Fibroblast of mammary gland (primary cell): ENCODE measurements around the gene EXOC6.

ENCODE experiments used
- DNase-seq: peaks from one replicate; pipeline ENCODE4 v3.0.0-alpha.2; 2010; ENCODE audit warnings: low read depth
- H3K4me3 ChIP-seq: 2 replicates; pipeline ENCODE4 v1.5.1; 2011; ENCODE audit warnings: low read depth, mild to moderate bottlenecking, low read length, moderate library complexity; ENCODE audit not compliant: control insufficient read depth
- CTCF ChIP-seq: conservative IDR thresholded peaks from 2 replicates; pipeline ENCODE4 v1.5.1; 2011; ENCODE audit warnings: low read depth, low read length, inconsistent platforms; ENCODE audit not compliant: control insufficient read depth, insufficient read depth

Gene EXOC6

GRCh38 chr10:93074147-93074596 lies 225.9 kb downstream of the EXOC6 start:
- no peak for TF ChIP-seq CTCF
- DNase-seq, result no peak
- H3K4me3 ChIP-seq, result no peak overlapping the region

DNA sequence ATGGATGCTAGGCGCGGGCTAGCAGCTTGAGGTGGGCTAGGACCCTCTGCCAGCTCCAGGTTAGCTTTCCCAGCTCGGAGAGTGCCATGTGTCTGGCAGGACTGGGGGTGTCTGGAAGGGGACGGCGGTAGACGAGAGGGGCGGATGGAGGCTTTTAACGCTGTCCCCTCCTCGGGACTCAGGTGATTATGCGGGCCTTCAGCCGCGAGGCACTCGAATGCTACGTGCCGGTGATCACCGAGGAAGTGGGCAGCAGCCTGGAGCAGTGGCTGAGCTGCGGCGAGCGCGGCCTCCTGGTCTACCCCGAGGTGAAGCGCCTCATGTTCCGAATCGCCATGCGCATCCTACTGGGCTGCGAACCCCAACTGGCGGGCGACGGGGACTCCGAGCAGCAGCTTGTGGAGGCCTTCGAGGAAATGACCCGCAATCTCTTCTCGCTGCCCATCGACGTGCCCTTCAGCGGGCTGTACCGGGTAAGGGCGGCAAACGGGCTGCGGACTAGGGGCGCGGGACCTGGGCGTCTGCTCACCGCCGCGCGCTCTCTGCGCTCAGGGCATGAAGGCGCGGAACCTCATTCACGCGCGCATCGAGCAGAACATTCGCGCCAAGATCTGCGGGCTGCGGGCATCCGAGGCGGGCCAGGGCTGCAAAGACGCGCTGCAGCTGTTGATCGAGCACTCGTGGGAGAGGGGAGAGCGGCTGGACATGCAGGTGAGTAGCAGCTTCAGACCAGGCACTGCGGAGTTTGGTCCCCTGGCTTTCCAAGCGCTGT lies 226.5 kb downstream of the EXOC6 start:
- no peak for TF ChIP-seq CTCF
- DNase-seq, result no peak
- no peak overlapping the region for H3K4me3 ChIP-seq

- H3K4me3 ChIP-seq, result no peak overlapping the region
- no peak for DNase-seq
- TF ChIP-seq CTCF, result no peak
Observed at GRCh38 chr10:93075369-93076221, 227.3 kb downstream of the EXOC6 start.

DNA sequence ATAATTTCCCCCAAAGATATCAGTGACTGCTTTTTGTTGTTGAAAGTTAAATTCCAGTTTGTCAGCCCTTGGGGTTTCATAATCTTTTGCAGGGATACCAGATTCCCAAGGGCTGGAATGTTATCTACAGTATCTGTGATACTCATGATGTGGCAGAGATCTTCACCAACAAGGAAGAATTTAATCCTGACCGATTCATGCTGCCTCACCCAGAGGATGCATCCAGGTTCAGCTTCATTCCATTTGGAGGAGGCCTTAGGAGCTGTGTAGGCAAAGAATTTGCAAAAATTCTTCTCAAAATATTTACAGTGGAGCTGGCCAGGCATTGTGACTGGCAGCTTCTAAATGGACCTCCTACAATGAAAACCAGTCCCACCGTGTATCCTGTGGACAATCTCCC lies 228.6 kb downstream of the EXOC6 start:
- no peak for DNase-seq
- no peak for TF ChIP-seq CTCF

GRCh38 chr10:93077860-93078337 lies 229.6 kb downstream of the EXOC6 start:
- no peak for DNase-seq
- no peak for TF ChIP-seq CTCF
- H3K4me3 ChIP-seq, result no peak overlapping the region

More for the DNA sequence above, 228.6 kb downstream of the EXOC6 start:
- no peak overlapping the region for H3K4me3 ChIP-seq

DNA sequence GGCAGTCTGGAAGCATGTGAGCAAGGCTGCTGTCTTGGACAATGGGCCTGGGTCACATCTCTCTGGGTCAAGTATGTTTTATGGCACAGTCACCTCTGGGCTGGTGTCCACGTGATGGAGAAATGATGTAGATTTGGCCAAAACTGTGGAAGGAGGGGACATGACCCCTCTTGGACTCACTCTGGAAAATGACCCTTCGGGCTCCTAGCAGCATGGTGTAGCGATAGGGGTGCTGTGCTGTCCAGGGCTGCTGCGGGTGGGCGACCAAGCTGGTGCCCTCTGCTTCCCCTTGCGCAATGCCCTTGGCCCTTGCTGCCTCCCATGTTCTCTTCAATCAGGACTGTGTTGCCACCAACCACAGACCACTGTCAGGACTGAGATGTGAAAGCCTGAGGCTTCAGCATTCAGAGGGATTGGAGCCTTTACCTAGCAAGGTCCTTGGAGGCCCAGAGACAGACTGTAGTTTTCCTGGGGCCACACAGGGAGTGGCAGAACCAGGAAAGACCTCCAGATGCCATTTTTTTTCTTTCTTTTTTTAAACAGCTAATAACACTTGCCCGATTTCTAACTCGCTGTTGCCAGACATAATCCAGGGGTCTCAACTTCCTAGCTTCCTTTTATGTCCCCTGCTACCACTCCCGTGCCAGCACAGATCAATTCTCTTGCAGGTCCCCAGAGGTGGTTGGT lies 231.5 kb downstream of the EXOC6 start:
- H3K4me3 ChIP-seq, result no peak overlapping the region
- DNase-seq, result no peak
- TF ChIP-seq CTCF, result no peak
